T-helper 2 cell treated with Interferon-gamma antibody and Interleukin-4, amounts not matched to agents 5 μg/mL and 100 μg/mL, for 36 hours (primary cell): ENCODE measurements around the gene ZMYND11.

Experiments
- DNase-seq: peaks from one replicate; pipeline ENCODE4 v3.0.0; 2021; ENCODE audit warnings: low spot score
- H3K27ac Mint-ChIP-seq: one replicate; pipeline ENCODE4 v1.8.0; 2021; ENCODE audit warnings: mild to moderate bottlenecking, mixed read lengths
- H3K27me3 Mint-ChIP-seq: one replicate; pipeline ENCODE4 v1.8.0; 2021; ENCODE audit warnings: low read depth, mixed read lengths
- H3K36me3 Mint-ChIP-seq: one replicate; pipeline ENCODE4 v1.8.0; 2021; ENCODE audit warnings: low read depth, mixed read lengths
- H3K4me1 Mint-ChIP-seq: one replicate; pipeline ENCODE4 v1.8.0; 2021; ENCODE audit warnings: low read depth, mixed read lengths
- H3K4me3 Mint-ChIP-seq: one replicate; pipeline ENCODE4 v1.8.0; 2022; ENCODE audit warnings: mild to moderate bottlenecking, moderate library complexity, mixed read lengths
- H3K9me3 Mint-ChIP-seq: one replicate; pipeline ENCODE4 v1.8.0; 2021; ENCODE audit warnings: mixed read lengths

ZMYND11 gene

GRCh38 chr10:279232-279631 lies 144.0 kb downstream of the ZMYND11 start:
- Mint-ChIP-seq H3K36me3 (peaks cover 2% of the 10 kb centered on the region), H3K4me3 (no peak overlapping the region), H3K27ac (no peak overlapping the region), H3K9me3 (no peaks in the 10 kb centered on the region), H3K4me1 (peaks cover 13% of the 10 kb centered on the region), H3K27me3 (peaks cover 6% of the 10 kb centered on the region)
- DNase-seq = no peak

GRCh38 chr10:279655-280054 lies 144.4 kb downstream of the ZMYND11 start:
- no peak overlapping the region for H3K27ac Mint-ChIP-seq
- DNase-seq = no peak
- H3K9me3 Mint-ChIP-seq = no peaks in the 10 kb centered on the region
- H3K36me3 Mint-ChIP-seq = peaks cover 4% of the 10 kb centered on the region
- H3K4me3 Mint-ChIP-seq = no peak overlapping the region
- H3K4me1 Mint-ChIP-seq = peaks cover 15% of the 10 kb centered on the region
- peaks cover 6% of the 10 kb centered on the region for H3K27me3 Mint-ChIP-seq

- peaks cover 4% of the 10 kb centered on the region for H3K36me3 Mint-ChIP-seq
- no peaks in the 10 kb centered on the region for H3K27me3 Mint-ChIP-seq
- H3K4me1 Mint-ChIP-seq = peaks cover 17% of the 10 kb centered on the region
- no peaks in the 10 kb centered on the region for H3K9me3 Mint-ChIP-seq
- peak; percentile 13 for DNase-seq
- H3K4me3 Mint-ChIP-seq = no peak overlapping the region
- no peak overlapping the region for H3K27ac Mint-ChIP-seq
Observed at GRCh38 chr10:282294-283139, 147.3 kb downstream of the ZMYND11 start.

DNA sequence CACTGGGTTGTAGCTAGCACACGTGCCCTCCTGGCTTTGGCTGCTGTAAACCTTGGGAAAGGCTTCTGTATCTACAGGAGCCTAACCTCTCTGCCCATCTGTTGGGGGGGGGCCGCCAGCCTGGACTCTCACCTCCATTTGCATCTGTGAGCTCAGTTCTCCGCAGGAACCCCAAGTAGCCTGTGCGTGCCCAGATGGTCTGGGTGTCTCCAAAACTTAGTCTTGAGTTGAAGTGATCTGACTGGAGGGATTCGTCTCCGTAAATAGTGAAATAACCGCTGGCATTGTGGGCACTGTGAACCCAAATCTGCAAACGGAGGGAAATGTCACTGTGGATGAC lies 147.9 kb downstream of the ZMYND11 start:
- H3K36me3 Mint-ChIP-seq = peaks cover 4% of the 10 kb centered on the region
- H3K27me3 Mint-ChIP-seq = no peaks in the 10 kb centered on the region
- no peak overlapping the region for H3K27ac Mint-ChIP-seq
- H3K9me3 Mint-ChIP-seq = no peaks in the 10 kb centered on the region
- DNase-seq = no peak
- H3K4me1 Mint-ChIP-seq = peaks cover 17% of the 10 kb centered on the region
- H3K4me3 Mint-ChIP-seq = no peak overlapping the region

- Mint-ChIP-seq H3K36me3 (peaks cover 4% of the 10 kb centered on the region), H3K27me3 (no peaks in the 10 kb centered on the region), H3K27ac (peak overlapping the region; percentile 62), H3K9me3 (no peaks in the 10 kb centered on the region), H3K4me3 (peak overlapping the region; percentile 63), H3K4me1 (peaks cover 17% of the 10 kb centered on the region)
- DNase-seq = peak; percentile 79
Observed at GRCh38 chr10:283916-284356, 148.7 kb downstream of the ZMYND11 start.

DNA sequence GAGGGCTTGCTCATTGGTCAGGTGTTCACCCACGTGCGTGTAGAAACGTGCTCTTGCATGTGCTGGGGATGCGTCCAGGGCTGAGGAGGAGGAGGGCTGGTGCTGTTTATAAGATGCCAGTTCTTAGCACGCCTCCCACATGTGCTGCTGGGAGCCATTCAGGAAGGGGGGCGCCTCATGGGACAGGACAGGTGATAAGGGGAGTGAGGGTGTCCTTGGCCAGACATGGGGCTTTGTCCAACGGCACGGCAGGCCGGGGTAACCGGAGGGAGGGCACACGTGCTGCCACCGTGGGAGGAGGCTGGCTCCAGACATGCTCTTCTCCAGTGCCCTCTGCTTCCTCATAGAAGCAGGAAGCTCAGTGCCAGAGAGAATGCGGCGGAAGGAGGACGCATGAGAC lies 150.0 kb downstream of the ZMYND11 start:
- Mint-ChIP-seq H3K27me3 (no peaks in the 10 kb centered on the region), H3K4me3 (no peak overlapping the region), H3K36me3 (peaks cover 4% of the 10 kb centered on the region), H3K4me1 (peaks cover 17% of the 10 kb centered on the region), H3K27ac (no peak overlapping the region), H3K9me3 (no peaks in the 10 kb centered on the region)
- DNase-seq = no peak

DNA sequence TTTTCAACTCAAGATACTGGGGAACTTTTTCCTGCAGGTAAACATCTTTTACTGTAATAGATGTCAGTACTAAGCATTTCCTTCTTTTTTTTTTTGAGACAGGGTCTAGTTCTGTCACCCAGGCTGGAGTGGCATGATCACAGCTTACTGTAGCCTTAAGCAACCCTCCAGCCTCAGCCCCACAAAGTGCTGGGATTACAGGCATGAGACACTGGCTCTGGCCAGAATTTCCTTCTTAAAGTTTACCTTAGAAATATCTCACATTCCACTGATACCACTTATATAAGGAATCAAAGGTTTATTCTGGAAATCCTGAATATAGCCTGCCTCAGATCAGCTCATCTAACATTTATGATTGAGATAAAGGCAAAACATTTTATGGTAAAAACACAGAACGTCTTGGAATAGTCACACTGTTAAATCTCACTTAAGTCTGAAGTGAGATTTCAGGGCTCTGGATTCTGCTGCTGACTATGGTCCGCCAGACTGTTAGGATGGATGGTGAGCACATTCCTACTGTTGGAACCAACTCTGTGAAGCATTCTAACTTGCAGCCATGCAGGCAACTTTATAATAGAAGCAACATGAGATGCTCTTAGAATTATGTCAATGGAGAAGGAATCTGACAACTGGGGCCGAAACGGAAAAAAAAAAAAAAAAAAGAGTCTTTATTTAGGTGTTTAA lies 151.9 kb downstream of the ZMYND11 start:
- Mint-ChIP-seq H3K4me1 (peaks cover 17% of the 10 kb centered on the region), H3K9me3 (no peaks in the 10 kb centered on the region), H3K27ac (no peak overlapping the region), H3K4me3 (no peak overlapping the region), H3K36me3 (peaks cover 4% of the 10 kb centered on the region), H3K27me3 (peaks cover 3% of the 10 kb centered on the region)
- no peak for DNase-seq

GRCh38 chr10:287814-288213 lies 152.6 kb downstream of the ZMYND11 start:
- Mint-ChIP-seq H3K9me3 (no peaks in the 10 kb centered on the region), H3K4me3 (no peak overlapping the region), H3K36me3 (peaks cover 4% of the 10 kb centered on the region), H3K4me1 (peaks cover 17% of the 10 kb centered on the region), H3K27me3 (peaks cover 5% of the 10 kb centered on the region), H3K27ac (no peak overlapping the region)
- DNase-seq = no peak

DNA sequence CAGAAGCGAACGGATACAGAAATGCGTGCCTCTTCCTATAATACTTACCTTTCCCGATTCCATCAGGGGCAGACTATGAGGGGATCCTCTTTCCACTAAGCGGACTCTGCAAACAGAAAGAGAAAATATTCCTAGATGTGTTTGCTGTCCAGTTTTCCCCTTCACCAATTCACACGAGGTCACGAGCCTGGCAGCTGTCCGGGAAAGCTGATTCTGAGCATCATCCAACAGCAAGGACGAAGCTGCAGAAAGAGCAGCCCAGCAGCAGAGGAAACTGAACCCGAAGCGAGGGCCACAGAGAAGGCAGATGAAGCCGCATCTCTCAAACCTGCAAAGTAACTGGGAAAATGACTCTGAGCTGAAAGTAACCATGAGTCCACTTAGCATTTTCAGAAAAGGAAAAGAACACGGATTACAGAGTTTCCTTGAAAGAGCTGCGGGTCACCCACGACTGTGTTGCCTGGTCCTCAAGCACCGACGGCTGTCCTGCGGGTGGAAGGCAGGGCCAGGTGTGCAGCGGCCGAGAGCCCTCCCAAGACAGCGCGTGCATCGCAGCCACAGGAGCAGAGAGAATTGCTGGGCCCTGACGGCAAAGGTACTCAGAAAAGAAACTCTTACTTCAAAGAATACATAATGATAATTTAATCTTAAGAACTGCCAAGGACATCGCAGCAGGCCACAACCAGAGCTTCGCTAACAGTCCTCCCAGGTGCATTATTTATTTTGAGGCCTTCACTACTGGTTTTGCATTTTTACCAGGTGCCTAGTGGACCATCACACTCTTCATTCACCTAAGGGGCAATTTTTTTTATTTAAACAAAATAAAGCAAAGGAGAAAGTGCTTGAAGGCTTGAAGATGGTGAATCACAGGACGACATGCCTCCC lies 153.3 kb downstream of the ZMYND11 start:
- DNase-seq = no peak
- no peak overlapping the region for H3K4me3 Mint-ChIP-seq
- peaks cover 4% of the 10 kb centered on the region for H3K36me3 Mint-ChIP-seq
- H3K9me3 Mint-ChIP-seq = no peaks in the 10 kb centered on the region
- H3K4me1 Mint-ChIP-seq = peaks cover 10% of the 10 kb centered on the region
- H3K27me3 Mint-ChIP-seq = peaks cover 5% of the 10 kb centered on the region
- H3K27ac Mint-ChIP-seq = no peak overlapping the region

DNA sequence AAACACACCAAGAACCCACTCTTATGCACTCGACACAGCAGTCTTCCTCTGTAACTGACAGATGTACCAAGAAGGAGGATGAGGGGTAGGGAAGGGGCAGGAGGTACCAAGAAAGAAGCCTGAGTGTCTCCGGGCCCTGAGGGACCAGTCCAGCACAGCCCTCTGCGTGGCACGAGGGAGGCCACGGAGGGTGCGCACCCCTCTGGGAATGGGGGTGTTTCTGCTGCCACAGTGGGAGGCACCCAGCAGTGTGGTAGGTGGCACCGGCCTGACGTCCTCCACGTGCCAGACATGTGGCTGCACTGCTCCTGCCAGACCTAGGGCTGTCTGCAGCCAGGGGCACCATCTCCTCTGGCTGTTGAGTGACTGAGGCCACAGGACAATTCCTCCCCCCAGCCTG lies 154.3 kb downstream of the ZMYND11 start:
- Mint-ChIP-seq H3K27ac (no peak overlapping the region), H3K4me3 (no peak overlapping the region), H3K9me3 (no peaks in the 10 kb centered on the region), H3K27me3 (peaks cover 5% of the 10 kb centered on the region), H3K36me3 (no peaks in the 10 kb centered on the region), H3K4me1 (peaks cover 1% of the 10 kb centered on the region)
- no peak for DNase-seq

GRCh38 chr10:290026-290725 lies 154.9 kb downstream of the ZMYND11 start:
- Mint-ChIP-seq H3K4me3 (no peak overlapping the region), H3K4me1 (peaks cover 1% of the 10 kb centered on the region), H3K36me3 (no peaks in the 10 kb centered on the region), H3K27me3 (peaks cover 5% of the 10 kb centered on the region), H3K9me3 (no peaks in the 10 kb centered on the region), H3K27ac (no peak overlapping the region)
- DNase-seq = no peak

DNA sequence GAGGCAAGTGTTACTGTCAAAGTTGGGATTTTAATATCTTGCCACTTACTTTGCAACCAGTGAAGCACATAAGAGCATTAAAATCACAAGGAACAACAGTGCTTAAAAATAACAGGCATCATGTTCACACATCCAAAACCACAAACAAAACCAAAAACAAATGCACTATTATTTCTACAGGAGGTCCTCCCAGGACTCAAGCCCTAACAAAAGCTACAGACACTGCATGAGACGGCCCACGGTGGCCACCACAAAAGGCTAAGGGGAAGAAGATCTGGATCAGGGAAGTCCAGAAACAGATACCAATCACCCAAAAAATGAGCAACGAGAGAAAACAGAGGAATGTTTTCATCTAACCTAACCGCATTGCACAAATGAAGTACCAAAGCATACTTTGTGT lies 158.4 kb downstream of the ZMYND11 start:
- Mint-ChIP-seq H3K27ac (no peak overlapping the region), H3K4me3 (no peak overlapping the region), H3K4me1 (no peaks in the 10 kb centered on the region), H3K36me3 (no peaks in the 10 kb centered on the region), H3K9me3 (no peaks in the 10 kb centered on the region), H3K27me3 (peaks cover 5% of the 10 kb centered on the region)
- no peak for DNase-seq

GRCh38 chr10:297567-297966 lies 162.3 kb downstream of the ZMYND11 start:
- H3K4me3 Mint-ChIP-seq = no peak overlapping the region
- no peak for DNase-seq

More at GRCh38 chr10:297567-297966, 162.3 kb downstream of the ZMYND11 start:
- Mint-ChIP-seq H3K9me3 (no peaks in the 10 kb centered on the region), H3K4me1 (no peaks in the 10 kb centered on the region), H3K36me3 (no peaks in the 10 kb centered on the region), H3K27ac (no peak overlapping the region), H3K27me3 (peaks cover 2% of the 10 kb centered on the region)
